H1 (cell line): Measurements from ENCODE around the gene MEIS2. TPM values are rescaled to one million over a fixed set of nuclear protein-coding genes. Genes with fewer than 3 reads are reported as not detected.

ENCODE experiments used
- CHD7 ChIP-seq: fragments of 300-600 bp; sonication (generic); IDR thresholded peaks from 2 replicates; pipeline ENCODE4 v1.7.1; 2012; ENCODE audit warnings: low read length, moderate library complexity, mild to moderate bottlenecking, inconsistent platforms; ENCODE audit not compliant: insufficient replicate concordance
- NRF1 ChIP-seq: IDR thresholded peaks from 2 replicates; pipeline ENCODE4 v1.6.1; 2011; ENCODE audit warnings: mild to moderate bottlenecking, low read depth, low read length, improper control_type of control experiment
- POLR2A ChIP-seq, 2 experiments: IDR thresholded peaks; 1 replicate in 1 of 2; 2 replicates in 1 of 2; pipeline ENCODE4 v1.6.1; 2011; ENCODE audit warnings: low read depth in 2 of 2, low read length in 2 of 2, mild to moderate bottlenecking in 2 of 2; ENCODE audit errors: control extremely low read depth in 1 of 2
- SIX5 ChIP-seq: IDR thresholded peaks from 2 replicates; pipeline ENCODE4 v1.6.1; 2011; ENCODE audit warnings: mild to moderate bottlenecking, low read depth, low read length
- TCF12 ChIP-seq: IDR thresholded peaks from 2 replicates; pipeline ENCODE4 v1.6.1; 2011; ENCODE audit warnings: low read depth, mild to moderate bottlenecking, low read length
- YY1 ChIP-seq: IDR thresholded peaks from 2 replicates; pipeline ENCODE4 v1.6.1; 2011; ENCODE audit warnings: low read depth, mild to moderate bottlenecking, low read length
- ZNF274 ChIP-seq: IDR thresholded peaks from 2 replicates; pipeline ENCODE4 v1.7.0; 2012; ENCODE audit warnings: low read length, borderline replicate concordance; ENCODE audit errors: extremely low read depth
- polyA plus RNA-seq, 7 experiments: library from polyadenylated mRNA; depleted of rRNA in 3 of 7; stranded (reverse) in 5 of 7; unstranded in 2 of 7; fragments of >200 nt in 5 of 7; fragments of 200-250 nt in 2 of 7; gene quantifications; 1 replicate in 5 of 7; 2 replicates in 1 of 7; 4 replicates in 1 of 7; pipeline versions ENCODE4 v1.2.1 to v1.2.3, GENCODE V29; 2011 to 2013; ENCODE audit warnings: missing spikeins in 2 of 7, mixed read lengths in 2 of 7
- total RNA-seq: library from RNA; stranded (reverse); fragmentation: NEBNext Ultra II Directional; extraction: Animal tissue kit (Norgen Biotek cat#: 25700); gene quantifications from 2 replicates; pipeline ENCODE4 v1.2.1, GENCODE V29; 2021

The MEIS2 gene
- total and polyA plus RNA-seq, 2 of the 8 experiments (the other 6 are each of a cell fraction or from before 2014, with no cell fraction given): 0.22 to 1.2 TPM

- no peak for TF ChIP-seq CHD7
- TF ChIP-seq POLR2A (IDR thresholded peaks at IDR 0.05; ENCODE audit: control extremely low read depth in 1 of 2, low read depth in 2 of 2, low read length in 2 of 2): no peak
- TF ChIP-seq TCF12: no peak
- no peak for TF ChIP-seq SIX5
- no peak for TF ChIP-seq YY1
- TF ChIP-seq NRF1: no peak
- TF ChIP-seq ZNF274: no peak
Measured at GRCh38 chr15:37094333-37094914, 5.9 kb downstream of the MEIS2 start (continued).
